K562 (cell line): Measurements from ENCODE around the gene OR6S1. TPM values are rescaled to one million over a fixed set of nuclear protein-coding genes. Genes with fewer than 3 reads are reported as not detected.

Experiments used
- ATF7 ChIP-seq: fragments of 450-650 bp; IDR thresholded peaks from 2 replicates; pipeline ENCODE4 v1.7.1; 2014; ENCODE audit warnings: mild to moderate bottlenecking, moderate library complexity
- PHF8 ChIP-seq: fragments of 200-600 bp; sonication (generic); IDR thresholded peaks from 2 replicates; pipeline ENCODE4 v1.6.1; 2012; ENCODE audit warnings: mixed run types, mild to moderate bottlenecking, inconsistent platforms, low read length, moderate library complexity, borderline replicate concordance
- SMARCA5 ChIP-seq: fragments of 450-650 bp; IDR thresholded peaks from 2 replicates; pipeline ENCODE4 v1.6.1; 2016
- polyA plus RNA-seq, 8 experiments: library from polyadenylated mRNA; depleted of rRNA in 4 of 8; stranded (reverse) in 5 of 8; unstranded in 3 of 8; fragments of >200 nt; fragmentation: Nextera tagmentation in 2 of 8; fragmentation: Illumina TruSeq in 1 of 8; extraction: Ambion mirVana in 2 of 8; extraction: Trizol in 1 of 8; gene quantifications; 2 replicates each; pipeline versions ENCODE4 v1.2.1 to v1.2.3, GENCODE V29; 2011 to 2014; ENCODE audit warnings: inconsistent platforms in 1 of 8, missing spikeins in 1 of 8
- total RNA-seq, 7 experiments: library from RNA; depleted of rRNA in 6 of 7; stranded (reverse); fragments of >200 nt in 6 of 7; fragmentation: Illumina TruSeq in 2 of 7; extraction: Trizol in 2 of 7; gene quantifications; 2 replicates each; pipeline versions ENCODE4 v1.2.1 to v1.2.3, GENCODE V29; 2011 to 2021; ENCODE audit warnings: low replicate concordance in 1 of 7
- TF ChIP-seq, protein P1 (sequence below): fragments of 450-650 bp; IDR thresholded peaks from 2 replicates; pipeline ENCODE4 v1.7.1; 2018; ENCODE audit warnings: mild to moderate bottlenecking, low read depth; ENCODE audit not compliant: partially characterized antibody
- TF ChIP-seq, protein P2 (sequence below): fragments of 450-650 bp; formaldehyde crosslinking; IDR thresholded peaks from 2 replicates; pipeline ENCODE4 v1.4.0; 2020; ENCODE audit warnings: mild to moderate bottlenecking, moderate library complexity
- TF ChIP-seq, protein P3 (sequence below): fragments of 250-450 bp; sonication (Bioruptor Pico); IDR thresholded peaks from 2 replicates; pipeline ENCODE4 v1.5.0; 2021
- TF ChIP-seq, protein P4 (sequence below), 2 experiments: IDR thresholded peaks in 1 of 2; conservative IDR thresholded peaks in 1 of 2; 2 replicates each; pipeline ENCODE4 v1.6.1; 2016; ENCODE audit warnings: low read depth in 2 of 2, mild to moderate bottlenecking in 1 of 2, missing compliant biosample characterization in 1 of 2, missing genetic modification characterization in 1 of 2, moderate library complexity in 1 of 2

The OR6S1 gene
- total and polyA plus RNA-seq, 9 of the 15 experiments (the other 6 are each of a cell fraction or from before 2014, with no cell fraction given) = not detected

DNA sequence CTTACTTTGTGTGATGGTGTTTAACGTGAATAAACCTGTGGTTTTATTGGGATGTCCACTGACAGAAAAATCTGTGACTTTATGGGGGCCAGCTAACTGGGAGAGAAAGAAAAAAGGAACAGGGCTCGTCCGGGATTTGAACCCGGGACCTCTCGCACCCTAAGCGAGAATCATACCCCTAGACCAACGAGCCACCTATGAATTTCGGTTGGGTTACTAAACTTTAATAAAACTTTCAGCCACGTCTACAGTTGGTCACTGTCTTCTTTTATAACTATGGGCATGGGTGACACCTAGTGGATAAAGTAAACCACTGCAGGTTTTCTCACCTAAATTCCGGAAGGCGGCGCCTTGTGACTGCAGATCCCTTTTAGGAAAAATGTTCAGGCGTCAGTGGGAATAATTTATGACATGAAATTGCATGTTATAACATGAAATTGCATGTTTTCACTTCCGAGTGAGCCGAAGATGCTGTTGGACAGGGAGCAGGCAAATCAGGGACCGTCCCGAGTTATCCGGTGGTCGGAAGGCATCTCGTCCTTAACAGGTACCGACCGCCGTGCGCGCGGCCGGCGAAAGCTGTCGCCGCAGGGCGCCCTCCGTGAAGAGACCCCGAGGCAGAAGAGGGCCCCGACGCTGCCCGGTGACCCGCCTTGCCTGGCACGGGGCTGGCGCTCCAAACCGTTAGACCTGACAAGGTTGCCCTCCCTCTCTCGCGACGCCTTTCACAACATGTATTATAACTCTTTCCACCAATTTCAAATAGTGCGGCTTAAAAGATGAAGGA, 32.1 kb downstream of the OR6S1 start (continued):
- TF ChIP-seq, protein P1, sequence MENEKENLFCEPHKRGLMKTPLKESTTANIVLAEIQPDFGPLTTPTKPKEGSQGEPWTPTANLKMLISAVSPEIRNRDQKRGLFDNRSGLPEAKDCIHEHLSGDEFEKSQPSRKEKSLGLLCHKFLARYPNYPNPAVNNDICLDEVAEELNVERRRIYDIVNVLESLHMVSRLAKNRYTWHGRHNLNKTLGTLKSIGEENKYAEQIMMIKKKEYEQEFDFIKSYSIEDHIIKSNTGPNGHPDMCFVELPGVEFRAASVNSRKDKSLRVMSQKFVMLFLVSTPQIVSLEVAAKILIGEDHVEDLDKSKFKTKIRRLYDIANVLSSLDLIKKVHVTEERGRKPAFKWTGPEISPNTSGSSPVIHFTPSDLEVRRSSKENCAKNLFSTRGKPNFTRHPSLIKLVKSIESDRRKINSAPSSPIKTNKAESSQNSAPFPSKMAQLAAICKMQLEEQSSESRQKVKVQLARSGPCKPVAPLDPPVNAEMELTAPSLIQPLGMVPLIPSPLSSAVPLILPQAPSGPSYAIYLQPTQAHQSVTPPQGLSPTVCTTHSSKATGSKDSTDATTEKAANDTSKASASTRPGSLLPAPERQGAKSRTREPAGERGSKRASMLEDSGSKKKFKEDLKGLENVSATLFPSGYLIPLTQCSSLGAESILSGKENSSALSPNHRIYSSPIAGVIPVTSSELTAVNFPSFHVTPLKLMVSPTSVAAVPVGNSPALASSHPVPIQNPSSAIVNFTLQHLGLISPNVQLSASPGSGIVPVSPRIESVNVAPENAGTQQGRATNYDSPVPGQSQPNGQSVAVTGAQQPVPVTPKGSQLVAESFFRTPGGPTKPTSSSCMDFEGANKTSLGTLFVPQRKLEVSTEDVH = peak; percentile 56
- TF ChIP-seq, protein P2, sequence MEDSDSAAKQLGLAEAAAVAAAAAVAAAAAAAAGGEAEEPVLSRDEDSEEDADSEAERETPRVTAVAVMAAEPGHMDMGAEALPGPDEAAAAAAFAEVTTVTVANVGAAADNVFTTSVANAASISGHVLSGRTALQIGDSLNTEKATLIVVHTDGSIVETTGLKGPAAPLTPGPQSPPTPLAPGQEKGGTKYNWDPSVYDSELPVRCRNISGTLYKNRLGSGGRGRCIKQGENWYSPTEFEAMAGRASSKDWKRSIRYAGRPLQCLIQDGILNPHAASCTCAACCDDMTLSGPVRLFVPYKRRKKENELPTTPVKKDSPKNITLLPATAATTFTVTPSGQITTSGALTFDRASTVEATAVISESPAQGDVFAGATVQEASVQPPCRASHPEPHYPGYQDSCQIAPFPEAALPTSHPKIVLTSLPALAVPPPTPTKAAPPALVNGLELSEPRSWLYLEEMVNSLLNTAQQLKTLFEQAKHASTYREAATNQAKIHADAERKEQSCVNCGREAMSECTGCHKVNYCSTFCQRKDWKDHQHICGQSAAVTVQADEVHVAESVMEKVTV (CRISPR knock-in tag) = peak; percentile 96
- TF ChIP-seq ATF7 (0 out of 2 replicates have a peak, but pooled peaks have one; percentile 26), SMARCA5 (0 out of 2 replicates have a peak, but pooled peaks have one; percentile 37), PHF8 (peak; percentile 26; the same call in 1 of the 2 replicates)
- TF ChIP-seq, protein P3, sequence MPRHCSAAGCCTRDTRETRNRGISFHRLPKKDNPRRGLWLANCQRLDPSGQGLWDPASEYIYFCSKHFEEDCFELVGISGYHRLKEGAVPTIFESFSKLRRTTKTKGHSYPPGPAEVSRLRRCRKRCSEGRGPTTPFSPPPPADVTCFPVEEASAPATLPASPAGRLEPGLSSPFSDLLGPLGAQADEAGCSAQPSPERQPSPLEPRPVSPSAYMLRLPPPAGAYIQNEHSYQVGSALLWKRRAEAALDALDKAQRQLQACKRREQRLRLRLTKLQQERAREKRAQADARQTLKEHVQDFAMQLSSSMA = no peak
- TF ChIP-seq, protein P4, sequence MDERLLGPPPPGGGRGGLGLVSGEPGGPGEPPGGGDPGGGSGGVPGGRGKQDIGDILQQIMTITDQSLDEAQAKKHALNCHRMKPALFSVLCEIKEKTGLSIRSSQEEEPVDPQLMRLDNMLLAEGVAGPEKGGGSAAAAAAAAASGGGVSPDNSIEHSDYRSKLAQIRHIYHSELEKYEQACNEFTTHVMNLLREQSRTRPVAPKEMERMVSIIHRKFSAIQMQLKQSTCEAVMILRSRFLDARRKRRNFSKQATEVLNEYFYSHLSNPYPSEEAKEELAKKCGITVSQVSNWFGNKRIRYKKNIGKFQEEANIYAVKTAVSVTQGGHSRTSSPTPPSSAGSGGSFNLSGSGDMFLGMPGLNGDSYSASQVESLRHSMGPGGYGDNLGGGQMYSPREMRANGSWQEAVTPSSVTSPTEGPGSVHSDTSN (CRISPR knock-in tag; IDR thresholded peaks at IDR 0.05; ENCODE audit: low read depth) = peak; percentile 36
- TF ChIP-seq, protein P4 (tag; conservative IDR thresholded peaks at IDR 0.05; ENCODE audit: low read depth) = peak; percentile 90
